NCI-H2196 (cell line): ENCODE data around the gene SUPT3H.

Experiments
- DNase-seq: peaks from one replicate; lab custom pipeline; 2025; ENCODE audit not compliant: unreplicated experiment; lab: John Stamatoyannopoulos, UW

The SUPT3H gene

DNA sequence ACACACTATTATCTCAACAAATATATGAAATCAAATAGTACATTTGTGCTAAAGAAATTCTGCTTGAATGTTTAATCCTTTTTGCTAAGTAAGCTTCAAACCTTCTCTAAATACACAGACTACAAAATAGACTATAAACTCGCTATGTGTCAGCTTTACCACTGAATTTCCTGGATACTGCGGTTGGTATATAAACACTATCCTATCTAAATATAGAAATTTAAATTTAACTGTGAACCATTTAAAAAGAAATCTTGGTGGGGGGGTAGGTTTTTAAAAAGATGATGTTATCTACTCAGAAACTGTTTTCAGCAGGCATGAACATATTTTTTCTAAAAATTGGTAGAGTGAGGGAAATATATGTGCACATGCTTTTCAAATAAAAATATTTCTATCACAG is 356.1 kb downstream of the SUPT3H start:
- no peak for DNase-seq

DNA sequence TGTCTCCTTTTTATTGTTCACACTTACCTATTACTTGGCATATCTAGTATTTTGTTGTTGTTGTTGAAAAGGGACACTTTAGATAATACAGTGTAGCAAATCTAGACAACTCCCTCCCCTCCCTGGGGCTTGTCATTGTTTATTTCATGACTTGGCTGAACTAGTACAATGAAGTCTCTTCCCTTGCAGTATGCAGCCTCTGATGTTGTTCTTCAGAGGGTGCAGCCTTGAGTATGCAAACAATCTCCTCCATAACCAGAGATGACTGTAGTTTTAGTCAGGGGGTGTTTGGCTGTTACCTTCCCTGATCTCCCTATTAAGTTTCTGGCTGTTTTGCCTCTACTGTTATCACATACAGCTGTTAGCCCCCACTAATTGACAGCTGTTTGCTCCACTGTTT is 365.0 kb downstream of the SUPT3H start:
- no peak for DNase-seq

DNA sequence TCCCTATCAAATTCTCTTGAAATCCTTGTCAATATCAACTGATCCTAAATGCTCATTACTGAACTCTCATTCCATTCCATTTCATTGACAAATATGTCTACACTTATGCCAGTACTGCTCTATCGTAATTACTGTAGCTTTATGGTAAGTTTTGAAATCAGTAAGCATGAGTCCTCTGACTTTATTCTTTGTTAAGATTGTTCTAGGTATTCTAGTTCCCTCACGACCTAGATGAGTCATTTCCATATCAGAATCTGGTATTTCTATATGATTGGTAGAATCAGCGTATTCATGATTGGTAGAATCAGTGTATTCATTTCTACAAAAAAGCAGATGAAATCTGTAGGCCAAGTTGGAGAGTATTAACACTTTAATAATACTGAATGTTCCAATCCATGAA is 368.2 kb downstream of the SUPT3H start:
- no peak for DNase-seq

DNA sequence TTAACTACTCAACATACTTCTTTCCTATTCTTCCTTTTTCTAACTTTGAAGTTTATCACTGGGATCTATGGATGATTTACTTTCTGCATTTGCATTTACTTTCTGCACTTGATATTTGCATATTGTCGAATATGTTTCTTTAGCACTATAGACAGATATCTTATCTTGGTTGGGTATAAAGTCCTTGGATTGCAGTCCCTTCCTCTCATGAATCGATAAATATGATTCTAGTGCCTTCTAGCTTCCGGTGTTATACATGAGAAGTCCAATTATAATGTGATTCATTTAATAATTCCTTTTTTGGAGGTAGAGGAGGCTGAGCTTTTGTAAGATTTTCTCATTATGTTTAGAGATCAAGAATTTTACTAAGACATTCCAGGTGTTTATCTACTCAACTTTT is 370.8 kb downstream of the SUPT3H start:
- no peak for DNase-seq

DNA sequence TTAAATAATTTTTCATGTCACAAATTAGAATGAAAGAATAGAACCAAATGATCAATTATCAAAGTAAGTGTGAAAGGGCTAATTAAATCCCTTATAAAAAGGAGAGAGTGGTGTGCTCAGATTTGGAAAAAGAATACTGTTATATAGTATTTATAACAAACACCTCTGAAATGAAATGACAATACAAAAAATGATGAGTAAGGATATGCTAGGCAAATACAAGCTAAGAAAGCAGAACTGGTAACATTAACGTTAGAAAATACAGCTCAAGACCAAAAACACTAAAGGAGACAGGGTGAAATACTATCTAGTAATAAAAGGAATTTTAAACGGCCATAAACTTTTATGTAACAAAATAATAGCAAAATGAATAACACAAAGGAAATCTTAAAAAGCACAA is 373.8 kb downstream of the SUPT3H start:
- DNase-seq = no peak

DNA sequence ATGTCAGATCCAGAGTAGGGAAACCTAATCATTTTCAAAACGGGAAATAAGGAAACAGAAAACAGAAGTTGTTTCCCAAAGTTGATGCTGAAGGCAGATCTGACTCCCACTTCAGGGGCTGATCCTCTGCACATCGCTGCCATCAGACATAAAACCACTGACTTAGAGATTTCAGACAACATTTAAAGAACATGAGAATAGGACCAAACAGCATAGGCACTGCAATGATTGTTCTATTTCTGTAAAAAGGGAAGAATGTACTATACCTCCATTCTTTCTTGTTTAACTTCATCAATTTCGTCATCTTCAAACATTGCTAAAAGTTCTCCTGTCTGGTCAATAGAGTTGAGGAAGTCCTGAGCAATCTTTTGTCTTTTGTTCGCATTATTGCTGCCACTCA is 374.3 kb downstream of the SUPT3H start:
- no peak for DNase-seq

DNA sequence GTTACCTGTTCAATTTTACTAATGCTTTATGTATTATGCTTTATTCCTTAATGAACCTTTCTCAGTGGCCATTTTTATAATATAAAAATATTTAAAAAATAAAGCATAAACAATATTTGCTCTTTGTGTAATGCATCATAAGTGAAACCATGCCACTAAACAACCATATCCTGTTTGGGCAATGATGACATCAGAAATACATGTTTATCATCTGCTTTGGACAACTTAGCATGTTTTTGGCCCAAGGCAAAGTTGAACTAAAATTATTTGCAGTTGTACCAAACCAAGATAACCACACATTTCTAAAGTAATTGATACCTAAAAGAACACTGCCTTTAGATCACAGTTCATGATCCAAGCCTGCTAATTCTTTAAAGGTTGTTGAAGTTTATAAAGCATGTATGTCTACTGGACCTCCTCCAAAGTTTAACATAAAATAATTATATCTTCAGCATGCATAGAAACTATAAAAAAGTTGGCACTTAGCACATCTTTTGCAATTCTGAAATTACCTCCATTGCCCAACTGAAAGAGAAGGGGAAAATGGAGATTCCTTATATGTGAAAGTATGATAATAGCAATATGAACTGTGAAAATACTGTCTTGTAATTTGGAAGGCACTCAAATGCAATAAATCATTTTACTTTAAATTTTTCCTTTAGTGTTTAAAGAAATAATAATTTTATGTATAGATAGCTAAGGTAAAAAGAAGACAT is 375.2 kb downstream of the SUPT3H start:
- DNase-seq = no peak

DNA sequence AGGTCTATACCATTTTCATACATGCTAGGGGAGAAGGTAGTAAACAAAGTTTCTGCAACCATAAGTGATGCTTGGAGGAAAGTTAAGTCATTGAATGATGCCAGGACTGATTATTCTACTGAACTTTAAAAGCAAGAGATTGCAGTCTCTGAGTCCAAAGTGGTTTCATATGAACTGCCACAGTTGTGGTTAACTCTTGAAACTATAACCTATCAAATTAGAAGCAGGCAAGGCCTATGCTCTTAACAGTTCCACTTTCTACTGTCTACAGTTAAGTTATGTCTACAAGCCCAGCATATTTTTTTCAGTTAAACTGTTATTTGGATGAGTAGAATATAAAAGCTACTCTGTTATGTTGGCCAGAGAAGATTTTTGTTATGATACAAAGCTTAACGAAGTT is 376.1 kb downstream of the SUPT3H start:
- no peak for DNase-seq

DNA sequence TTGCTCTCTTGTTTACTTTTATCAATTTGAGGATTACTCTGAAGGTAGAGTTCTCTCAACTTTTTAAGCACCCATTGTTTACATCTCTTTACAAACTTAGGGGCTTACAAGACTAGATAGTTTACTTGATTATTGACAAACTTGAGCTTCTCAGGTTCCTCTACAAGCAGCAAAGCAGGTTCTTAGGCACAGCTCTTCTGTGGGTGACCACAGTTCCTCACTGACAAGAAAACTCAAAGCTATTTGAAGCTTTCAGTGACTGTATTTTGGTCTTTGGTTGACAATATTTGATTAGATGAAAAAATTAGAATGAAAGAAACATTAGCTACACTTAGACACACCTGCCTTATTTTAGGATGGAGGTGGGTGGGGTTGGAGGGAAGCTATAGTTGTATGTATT is 376.9 kb downstream of the SUPT3H start:
- no peak for DNase-seq

DNA sequence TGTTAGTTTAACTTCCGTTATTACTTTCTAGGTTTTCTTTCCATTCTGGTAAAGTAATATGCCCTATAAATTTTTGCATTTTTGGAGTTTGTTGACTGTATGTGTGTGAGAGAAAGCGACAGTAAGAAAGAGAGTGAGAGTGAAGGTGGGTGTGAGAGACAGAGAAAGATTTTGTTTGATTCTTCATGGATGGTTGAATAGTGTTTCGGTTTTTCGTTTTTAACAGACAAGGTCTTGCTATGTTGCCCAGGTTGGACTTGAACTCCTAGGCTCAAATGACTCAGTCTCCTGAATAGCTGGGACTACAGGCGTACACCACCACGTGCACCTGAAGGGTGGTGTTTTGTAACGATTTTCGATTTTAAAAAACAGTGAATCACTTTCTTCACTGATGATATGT is 378.7 kb downstream of the SUPT3H start:
- DNase-seq = no peak

DNA sequence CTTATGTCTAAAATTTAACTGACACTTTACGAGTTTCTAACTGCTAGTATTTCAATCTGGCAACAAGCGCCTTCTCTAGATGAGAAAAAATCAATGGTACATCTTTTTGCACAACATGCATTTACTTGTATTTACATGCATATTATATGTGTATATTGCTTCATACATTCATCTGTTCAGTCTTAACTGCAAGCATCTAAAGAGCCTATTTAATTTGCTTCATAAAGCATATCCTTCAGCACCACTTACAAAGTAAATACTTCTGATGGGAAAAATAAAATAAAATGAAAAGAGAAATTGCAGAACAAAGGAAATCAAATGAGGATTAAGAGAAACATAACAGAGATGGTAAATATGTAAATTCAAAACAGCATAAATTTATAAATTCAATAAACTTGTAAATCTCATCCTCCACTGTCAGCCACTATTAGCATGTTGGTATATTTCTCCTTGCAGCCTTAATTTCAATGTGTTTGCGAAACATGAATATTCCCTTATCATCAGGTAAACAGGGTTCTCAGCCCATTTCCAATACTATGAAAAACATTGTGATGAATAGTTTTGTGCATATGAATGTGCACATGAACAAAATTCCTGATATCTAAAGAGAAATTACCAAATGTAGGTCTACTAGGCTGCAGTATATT is 382.1 kb downstream of the SUPT3H start:
- no peak for DNase-seq

DNA sequence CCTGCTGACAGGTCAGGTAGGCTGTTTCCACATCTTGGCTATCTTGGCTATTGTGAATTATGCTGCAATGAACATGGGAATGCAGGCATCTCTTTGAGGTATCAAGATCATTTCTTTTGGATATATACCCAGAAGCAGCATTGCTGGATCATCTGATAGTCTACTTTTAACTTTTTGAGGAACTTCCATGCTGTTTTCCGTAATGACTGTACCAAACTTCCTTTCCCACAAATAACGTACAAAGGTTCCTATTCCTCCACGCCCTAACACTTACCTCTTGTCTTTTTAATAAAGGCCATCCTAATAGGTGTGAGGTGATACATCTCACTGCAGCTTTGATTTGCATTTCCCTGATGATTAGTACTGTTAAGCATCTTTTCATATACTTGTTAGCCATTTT is 388.3 kb downstream of the SUPT3H start:
- no peak for DNase-seq

DNA sequence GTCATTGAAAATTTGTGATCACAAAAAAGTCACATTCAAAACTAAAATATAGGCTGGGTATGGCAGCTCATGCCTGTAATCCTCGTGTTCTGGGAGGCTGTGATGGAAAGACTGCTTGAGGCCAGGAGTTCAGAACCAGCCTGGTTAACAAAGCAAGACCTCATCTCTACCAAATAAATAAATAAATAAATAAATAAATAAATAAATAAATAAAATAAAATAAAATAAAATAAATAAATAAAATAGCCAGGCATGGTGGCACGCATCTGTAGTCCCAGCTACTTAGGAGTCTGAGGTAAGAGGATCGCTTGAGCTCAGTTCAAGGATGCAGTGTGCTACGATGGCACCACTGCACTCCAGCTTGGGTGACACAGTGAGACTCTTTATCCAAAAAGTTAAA is 392.7 kb downstream of the SUPT3H start:
- no peak for DNase-seq

DNA sequence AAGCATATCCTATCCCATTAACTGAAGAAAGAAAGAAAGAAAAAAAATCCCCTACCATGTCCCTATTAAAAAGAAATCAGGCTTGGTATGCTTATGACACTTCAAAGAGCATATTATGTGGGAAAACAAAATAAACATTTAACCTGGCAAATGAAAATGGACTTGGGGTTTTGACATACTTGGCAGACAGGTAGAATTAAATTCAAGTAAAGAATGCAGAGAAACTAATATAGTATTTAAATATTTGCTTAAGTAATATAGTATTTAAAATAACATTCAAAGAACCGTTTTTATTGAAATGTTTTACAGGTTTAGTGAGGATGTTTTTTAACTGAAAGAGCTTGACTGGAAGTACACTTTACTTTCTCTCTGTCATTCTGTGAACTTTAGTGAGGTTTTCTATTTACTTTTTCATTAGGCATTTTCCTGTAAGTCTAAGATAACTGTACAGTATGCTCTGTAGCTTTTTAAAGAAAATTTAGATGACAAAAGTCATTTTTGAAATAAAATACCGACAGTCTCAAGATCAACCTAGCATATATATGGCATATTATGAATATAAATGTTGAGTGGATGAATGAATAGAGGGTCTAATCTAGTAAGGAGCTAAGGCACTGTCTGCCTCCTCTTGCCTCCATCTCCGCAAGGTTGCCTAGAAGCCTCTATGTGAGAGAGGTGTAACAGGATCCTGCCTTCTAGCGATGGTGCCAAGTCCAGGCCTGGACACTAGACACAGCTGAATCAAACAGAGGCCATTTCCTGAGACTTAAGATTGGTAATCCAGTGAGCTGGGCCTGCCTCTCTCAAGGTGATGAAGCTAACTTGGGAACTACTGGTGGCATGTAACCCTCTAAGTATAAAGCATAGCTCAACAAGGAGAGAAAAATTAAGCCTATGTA is 394.0 kb downstream of the SUPT3H start:
- no peak for DNase-seq

DNA sequence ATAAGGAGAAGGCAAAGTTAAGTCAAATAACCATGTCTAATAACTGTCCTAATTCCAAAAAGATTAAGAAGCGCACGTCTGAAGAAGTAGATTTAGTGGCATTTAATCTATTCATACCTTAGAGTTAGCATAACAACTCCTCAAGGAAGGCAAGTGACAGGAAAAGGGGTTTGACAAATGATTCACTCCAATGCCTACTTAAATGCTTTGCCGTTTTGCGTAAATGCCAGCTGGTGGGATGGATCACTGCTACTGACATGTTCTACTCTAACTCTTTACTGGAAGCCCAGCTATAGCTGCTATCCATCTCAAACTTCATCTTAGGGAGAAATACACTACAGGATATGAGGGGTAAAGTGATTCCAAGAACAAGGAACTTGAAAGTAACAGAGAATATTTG is 396.9 kb downstream of the SUPT3H start:
- no peak for DNase-seq

DNA sequence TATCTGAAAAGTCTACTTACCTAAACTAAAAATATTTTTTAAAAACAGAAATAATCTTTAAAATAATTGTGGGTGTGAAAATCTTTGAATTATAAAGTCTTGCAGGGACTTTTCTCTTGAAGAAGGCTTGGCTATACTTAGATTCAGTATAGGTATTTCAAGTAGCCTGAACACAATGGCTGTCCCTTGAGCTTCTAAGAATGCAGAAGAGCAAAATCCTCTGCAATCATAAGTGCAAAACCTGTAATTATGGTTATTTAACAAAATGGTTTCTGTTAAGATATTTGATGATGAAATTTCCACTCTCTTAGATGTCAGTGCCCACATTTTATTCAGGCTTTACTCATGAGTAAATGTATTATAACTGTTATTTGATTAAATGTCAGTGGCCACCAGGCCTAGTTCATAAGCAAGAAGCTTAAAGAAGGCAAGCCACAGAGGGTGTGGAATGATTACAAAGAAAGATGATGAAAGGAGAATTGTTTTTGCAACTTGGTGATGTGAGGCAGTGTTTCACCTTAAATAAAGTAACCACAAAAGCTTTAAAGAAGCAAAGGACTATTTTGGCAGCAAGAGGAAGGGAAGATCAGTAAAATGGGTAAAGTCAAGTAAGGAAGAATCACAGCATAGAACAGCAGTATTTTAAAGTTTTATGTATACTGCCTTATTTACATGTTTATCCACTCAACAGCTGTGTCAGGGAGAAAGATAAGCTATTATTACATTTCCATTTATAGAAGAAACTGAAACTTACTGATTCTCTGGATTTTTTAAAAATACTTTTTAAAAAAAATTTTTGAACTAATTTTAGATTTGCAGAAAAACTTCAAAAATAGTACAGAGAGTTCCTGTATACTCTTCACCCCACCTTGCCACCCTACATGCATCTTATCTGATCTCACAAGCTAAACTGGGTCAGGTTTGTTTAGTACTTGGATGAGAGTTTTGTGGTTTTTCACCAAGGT is 400.8 kb downstream of the SUPT3H start:
- DNase-seq = no peak

DNA sequence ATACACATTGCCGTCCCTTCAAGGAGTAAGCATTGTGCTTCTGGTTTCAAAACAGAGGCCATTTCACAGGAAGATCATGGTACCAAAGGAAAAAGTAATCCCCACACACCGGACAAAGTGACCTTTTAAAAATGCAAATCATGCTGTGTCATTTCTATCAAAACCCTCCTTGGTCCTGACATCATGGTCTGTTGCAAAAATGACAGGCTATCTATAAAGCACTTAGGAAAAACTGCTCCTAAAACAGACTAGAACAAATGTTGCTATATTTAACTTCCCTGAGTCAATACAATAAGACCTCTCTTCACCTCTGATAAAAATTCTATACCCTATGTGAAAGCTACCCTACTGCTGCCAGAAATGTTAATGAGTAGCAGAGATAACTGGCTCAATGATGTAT is 403.2 kb downstream of the SUPT3H start:
- DNase-seq = no peak

DNA sequence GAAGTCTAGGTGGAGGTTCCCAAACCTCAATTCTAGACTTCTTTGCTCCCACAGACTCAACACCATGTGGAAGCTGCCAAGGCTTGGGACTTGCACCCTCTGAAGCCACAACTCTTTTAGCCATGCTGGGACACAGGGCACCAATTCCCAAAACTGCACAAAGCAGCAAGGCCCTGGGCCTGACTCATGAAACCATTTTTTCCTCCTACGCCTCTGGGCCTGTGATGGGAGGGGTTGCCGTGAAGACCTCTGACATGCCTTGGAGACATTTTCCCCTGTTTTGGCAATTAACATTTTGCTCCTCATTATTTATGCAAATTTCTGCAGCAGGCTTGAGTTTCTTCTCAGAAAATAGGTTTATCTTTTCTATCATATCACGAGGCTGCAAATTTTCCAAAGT is 405.0 kb downstream of the SUPT3H start:
- DNase-seq = no peak

DNA sequence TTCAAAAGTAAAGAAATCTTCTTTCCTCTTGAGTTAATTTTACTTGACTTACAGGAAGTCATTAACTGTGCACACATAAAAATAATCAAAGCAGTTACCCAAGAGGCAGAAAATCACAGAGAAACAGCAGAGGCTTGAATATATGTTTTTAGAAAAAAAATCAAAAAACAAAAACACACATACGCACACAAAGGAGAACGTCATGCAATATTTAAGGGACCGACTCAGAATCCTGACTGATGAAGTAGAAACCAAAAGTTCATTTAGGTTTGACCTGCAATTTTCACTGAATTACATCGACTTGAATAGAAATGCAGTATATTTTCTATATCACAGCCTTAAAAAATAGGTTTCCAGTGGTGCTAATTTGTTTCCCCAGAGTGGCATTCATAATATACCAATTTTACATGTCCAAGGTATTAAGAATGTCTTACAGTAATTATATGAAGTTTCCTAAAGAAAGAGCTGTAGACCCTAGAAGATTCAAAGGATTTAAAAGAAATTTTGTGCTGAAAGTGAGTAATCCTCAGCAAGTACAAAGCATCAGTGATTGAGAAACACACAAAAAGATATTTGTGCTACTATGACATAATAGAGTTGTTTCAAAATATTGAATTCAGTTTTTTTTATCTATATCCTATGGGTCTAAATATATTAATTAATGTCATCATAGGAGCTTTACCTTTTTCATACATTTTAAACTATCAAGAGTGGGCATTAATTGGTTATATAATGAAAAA is 408.1 kb downstream of the SUPT3H start:
- no peak for DNase-seq

DNA sequence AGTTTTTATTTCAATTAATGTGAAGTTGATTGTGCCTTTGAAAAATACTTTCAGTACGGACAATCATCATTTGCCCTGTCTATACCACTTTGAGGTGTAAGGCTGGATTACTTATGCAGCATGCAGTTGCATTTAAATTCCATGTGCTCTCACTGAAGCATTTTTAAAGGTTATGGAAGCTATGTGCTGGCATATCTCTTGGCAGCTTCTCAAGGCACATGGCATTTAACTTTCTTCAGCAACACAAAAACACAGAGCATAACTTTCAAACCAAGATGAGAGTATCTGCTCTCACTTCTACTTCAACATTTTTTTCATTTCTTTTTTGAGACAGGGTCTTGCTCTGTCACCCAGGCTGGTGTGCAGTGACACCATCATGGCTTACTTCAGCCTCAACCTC is 410.3 kb downstream of the SUPT3H start:
- no peak for DNase-seq
